Kidney (tissue), 14 donors: ENCODE measurements around the gene CCDC28B. TPM values are rescaled to one million over a fixed set of nuclear protein-coding genes. Genes with fewer than 3 reads are reported as not detected.

Source experiments
- DNase-seq, 5 donors: peaks; one replicate each; pipeline ENCODE4 v3.0.0-alpha.2; 2013 to 2020
- FAIRE-seq: peaks from 2 replicates; lab custom pipeline; 2012; peaks lifted over from hg19 to GRCh38; lab: Jason Lieb, UNC
- H3K27ac ChIP-seq, 2 donors: one replicate each; pipeline ENCODE4 v1.7.0; 2013; ENCODE audit warnings: low read depth in 2 of 2, low read length in 2 of 2, inconsistent platforms in 1 of 2
- H3K27me3 ChIP-seq: one replicate; pipeline ENCODE4 v1.7.1; 2013; ENCODE audit warnings: low read length, inconsistent platforms; ENCODE audit not compliant: control insufficient read depth, insufficient read depth
- H3K36me3 ChIP-seq, 3 donors: one replicate each; pipeline versions ENCODE4 v1.7.0 to v1.7.1; 2013; ENCODE audit warnings: low read length in 3 of 3, control low read depth in 1 of 3, inconsistent platforms in 1 of 3; ENCODE audit not compliant: insufficient read depth in 3 of 3, control insufficient read depth in 2 of 3
- H3K4me1 ChIP-seq, 3 donors: one replicate each; pipeline versions ENCODE4 v1.7.0 to v1.7.1; 2013; ENCODE audit warnings: low read length in 3 of 3, inconsistent platforms in 1 of 3, low read depth in 1 of 3; ENCODE audit not compliant: control insufficient read depth in 2 of 3, insufficient read depth in 2 of 3
- H3K4me3 ChIP-seq, 3 donors: one replicate each; pipeline versions ENCODE4 v1.7.0 to v1.8.1; 2013; ENCODE audit warnings: low read length in 3 of 3, control low read depth in 1 of 3, inconsistent platforms in 1 of 3
- H3K9ac ChIP-seq, 3 donors: one replicate each; pipeline versions ENCODE4 v1.7.0 to v1.7.1; 2013; ENCODE audit warnings: low read length in 3 of 3, control low read depth in 1 of 3, inconsistent platforms in 1 of 3
- H3K9me3 ChIP-seq, 3 donors: one replicate each; pipeline versions ENCODE4 v1.7.0 to v1.7.1; 2013; ENCODE audit warnings: low read length in 3 of 3, control low read depth in 1 of 3, inconsistent platforms in 1 of 3; ENCODE audit not compliant: control insufficient read depth in 2 of 3, insufficient read depth in 1 of 3
- CTCF ChIP-seq: IDR thresholded peaks from 3 replicates; pipeline ENCODE4 v1.5.1; 2012; ENCODE audit warnings: mild to moderate bottlenecking, moderate library complexity, borderline replicate concordance; ENCODE audit not compliant: insufficient read depth; ENCODE audit errors: extremely low read depth
- intact Hi-C: fragments of 100-400 bp; cut with DNase I; formaldehyde crosslinking; loops from one replicate; pipeline ENCODE4 v1.11.1; 2022
- polyA plus RNA-seq: library from polyadenylated mRNA; stranded (reverse); fragments of 350-450 nt; fragmentation: Illumina TruSeq; extraction: RNeasy Lipid Tissue Mini Kit (QIAGEN cat#74804); gene quantifications from one replicate; pipeline ENCODE4 v1.2.3, GENCODE V29; 2014; ENCODE audit warnings: low read depth, low replicate concordance; ENCODE audit not compliant: insufficient read depth
- total RNA-seq: library from RNA; stranded (reverse); fragmentation: NEBNext Ultra II Directional; extraction: Animal tissue kit (Norgen Biotek cat#: 25700); gene quantifications from one replicate; pipeline ENCODE4 v1.2.1, GENCODE V29; 2021
- donor health status: control.
- donor health status: control.
- donor health status: control.
- donor health status: control.
- donor health status: control.
- donor health status: DM: yes; HTN: yes; CAD: no.
- donor health status: Normal renal cell carcinoma (clear cell type).

The CCDC28B gene
- total and polyA plus RNA-seq, 2 donors from 2014 or later: 4.0 to 25.4 TPM

- peaks cover 0 to 5% (median 5%) of the 10 kb centered on the region in 3 donors for H3K4me1 ChIP-seq
- TF ChIP-seq CTCF: no peak
- H3K27ac ChIP-seq: no peak overlapping the region
- H3K36me3 ChIP-seq: peaks cover 9 to 65% (median 44%) of the 10 kb centered on the region in 3 donors
- no peaks in the 10 kb centered on the region for H3K9me3 ChIP-seq
- H3K27me3 ChIP-seq: no peaks in the 10 kb centered on the region
- FAIRE-seq (no peak), DNase-seq (no peak)
- H3K4me3 ChIP-seq: no peak overlapping the region
- intact Hi-C loops: no loop called here
- no peak overlapping the region for H3K9ac ChIP-seq
Observed at GRCh38 chr1:32186491-32186890, 13.9 kb upstream of the CCDC28B start.

GRCh38 chr1:32187850-32188249, 12.5 kb upstream of the CCDC28B start:
- FAIRE-seq: no peak
- intact Hi-C loops: no loop called here
- no peak overlapping the region for H3K9ac ChIP-seq
- H3K27me3 ChIP-seq: no peaks in the 10 kb centered on the region
- H3K36me3 ChIP-seq: peaks cover 11 to 71% (median 54%) of the 10 kb centered on the region in 3 donors
- H3K4me1 ChIP-seq: peaks cover 0 to 2% (median 0%) of the 10 kb centered on the region in 3 donors
- H3K27ac ChIP-seq: no peak overlapping the region
- no peaks in the 10 kb centered on the region for H3K9me3 ChIP-seq
- TF ChIP-seq CTCF: no peak
- no peak for DNase-seq
- H3K4me3 ChIP-seq: no peak overlapping the region

GRCh38 chr1:32192220-32192948, 8.0 kb upstream of the CCDC28B start:
- Histone ChIP-seq H3K9me3 (no peaks in the 10 kb centered on the region), H3K36me3 (peaks cover 14 to 88% (median 63%) of the 10 kb centered on the region in 3 donors), H3K9ac (no peak overlapping the region), H3K27ac (no peak overlapping the region), H3K4me3 (no peak overlapping the region), H3K27me3 (no peaks in the 10 kb centered on the region), H3K4me1 (peaks cover 0 to 2% (median 0%) of the 10 kb centered on the region in 3 donors)
- FAIRE-seq: no peak
- TF ChIP-seq CTCF: no peak
- intact Hi-C loops: no loop called here
- DNase-seq: no peak

GRCh38 chr1:32194984-32195383, 5.4 kb upstream of the CCDC28B start:
- H3K4me3 ChIP-seq: no peak overlapping the region
- intact Hi-C loops: no loop called here
- H3K27me3 ChIP-seq: no peaks in the 10 kb centered on the region
- no peak overlapping the region for H3K9ac ChIP-seq
- DNase-seq (peak in 1 of 5 donors; percentile 37), FAIRE-seq (no peak)
- no peak overlapping the region for H3K27ac ChIP-seq
- H3K36me3 ChIP-seq: peaks cover 8 to 65% (median 45%) of the 10 kb centered on the region in 3 donors
- H3K9me3 ChIP-seq: no peaks in the 10 kb centered on the region
- peaks cover 2 to 5% (median 5%) of the 10 kb centered on the region in 3 donors for H3K4me1 ChIP-seq
- TF ChIP-seq CTCF: no peak
